SK-N-MC (cell line): ENCODE data around the gene SMURF1.

Source experiments
- DNase-seq: peaks from one replicate; pipeline ENCODE4 v3.0.0-alpha.2; 2011; ENCODE audit warnings: low read depth, low spot score
- H3K27ac ChIP-seq: fragments of 200-600 bp; sonication (generic); 2 replicates; pipeline ENCODE4 v1.5.1; 2016; ENCODE audit warnings: mixed run types
- H3K36me3 ChIP-seq: fragments of 200-600 bp; sonication (generic); 2 replicates; pipeline ENCODE4 v1.6.1; 2017; ENCODE audit warnings: antibody characterized with exemption, low read length, mixed read lengths; ENCODE audit not compliant: insufficient read depth
- H3K4me3 ChIP-seq: fragments of 200-600 bp; sonication (generic); 2 replicates; pipeline ENCODE4 v1.5.1; 2016
- H3K9ac ChIP-seq: fragments of 200-600 bp; sonication (generic); 2 replicates; pipeline ENCODE4 v1.8.0; 2017; ENCODE audit warnings: mixed run types, mixed read lengths; ENCODE audit not compliant: insufficient read length
- H3K9me3 ChIP-seq: fragments of 200-600 bp; sonication (generic); 2 replicates; pipeline ENCODE4 v1.6.1; 2017; ENCODE audit warnings: low read depth, mild to moderate bottlenecking, antibody characterized with exemption, low read length, moderate library complexity, mixed read lengths
- EZH2 ChIP-seq: fragments of 200-600 bp; sonication (generic); IDR thresholded peaks from one replicate; pipeline ENCODE4 v1.6.1; 2017; ENCODE audit warnings: antibody characterized with exemption
- FOXP2 ChIP-seq: optimal IDR thresholded peaks from 2 replicates; pipeline ENCODE3; 2011; ENCODE audit warnings: mild to moderate bottlenecking, moderate library complexity; ENCODE audit not compliant: insufficient read depth; ENCODE audit errors: extremely low read length, control extremely low read depth
- POLR2AphosphoS5 ChIP-seq: IDR thresholded peaks from 2 replicates; pipeline ENCODE4 v1.6.1; 2012; ENCODE audit warnings: mild to moderate bottlenecking, low read depth, low read length, borderline replicate concordance

Gene SMURF1

GRCh38 chr7:99137411-99138180 is 6.3 kb downstream of the SMURF1 start:
- peak overlapping the region; percentile 74 for H3K4me3 ChIP-seq
- 0 out of 2 replicates have a peak, but pooled peaks cover 11% of the 10 kb centered on the region for H3K36me3 ChIP-seq
- no peaks in the 10 kb centered on the region for H3K9me3 ChIP-seq
- no peak for DNase-seq
- peak overlapping the region; percentile 41 for H3K9ac ChIP-seq
- TF ChIP-seq POLR2AphosphoS5 (no peak), EZH2 (no peak), FOXP2 (no peak)
- H3K27ac ChIP-seq, result peak overlapping the region; percentile 88

GRCh38 chr7:99135938-99136337 is 8.0 kb downstream of the SMURF1 start:
- no peak overlapping the region for H3K4me3 ChIP-seq
- no peak for DNase-seq
- H3K9ac ChIP-seq, result no peak overlapping the region
- no peak overlapping the region for H3K27ac ChIP-seq
- no peak for TF ChIP-seq POLR2AphosphoS5
- 0 out of 2 replicates have a peak, but pooled peaks cover 2% of the 10 kb centered on the region for H3K36me3 ChIP-seq
- H3K9me3 ChIP-seq, result no peaks in the 10 kb centered on the region

GRCh38 chr7:99133766-99134564 is 9.9 kb downstream of the SMURF1 start:
- no peak for DNase-seq
- TF ChIP-seq FOXP2, result no peak
- TF ChIP-seq EZH2, result no peak
- no peak for TF ChIP-seq POLR2AphosphoS5
- no peaks in the 10 kb centered on the region for H3K36me3 ChIP-seq
- H3K9ac ChIP-seq, result no peak overlapping the region
- no peaks in the 10 kb centered on the region for H3K9me3 ChIP-seq
- no peak overlapping the region for H3K4me3 ChIP-seq
- H3K27ac ChIP-seq, result no peak overlapping the region

- Histone ChIP-seq H3K4me3 (no peak overlapping the region), H3K36me3 (no peaks in the 10 kb centered on the region), H3K27ac (peak overlapping the region; percentile 33; the same call in 1 of the 2 replicates), H3K9ac (no peak overlapping the region), H3K9me3 (no peaks in the 10 kb centered on the region)
- DNase-seq, result no peak
- TF ChIP-seq FOXP2 (no peak), POLR2AphosphoS5 (no peak), EZH2 (no peak)
Observed at GRCh38 chr7:99132595-99133321, 11.2 kb downstream of the SMURF1 start.

GRCh38 chr7:99131290-99131689 is 12.6 kb downstream of the SMURF1 start:
- Histone ChIP-seq H3K36me3 (no peaks in the 10 kb centered on the region), H3K4me3 (no peak overlapping the region), H3K9ac (no peak overlapping the region), H3K27ac (no peak overlapping the region), H3K9me3 (no peaks in the 10 kb centered on the region)
- TF ChIP-seq POLR2AphosphoS5 (no peak), FOXP2 (no peak), EZH2 (no peak)
- no peak for DNase-seq

GRCh38 chr7:99129536-99129935 is 14.4 kb downstream of the SMURF1 start:
- Histone ChIP-seq H3K4me3 (no peak overlapping the region), H3K36me3 (no peaks in the 10 kb centered on the region), H3K9me3 (no peaks in the 10 kb centered on the region), H3K9ac (no peak overlapping the region), H3K27ac (no peak overlapping the region)
- no peak for DNase-seq
- TF ChIP-seq POLR2AphosphoS5 (no peak), FOXP2 (no peak), EZH2 (no peak)

GRCh38 chr7:99129001-99129400 is 14.9 kb downstream of the SMURF1 start:
- H3K36me3 ChIP-seq, result no peaks in the 10 kb centered on the region
- H3K27ac ChIP-seq, result peak overlapping the region; percentile 43
- TF ChIP-seq FOXP2 (no peak), POLR2AphosphoS5 (no peak), EZH2 (no peak)
- H3K4me3 ChIP-seq, result no peak overlapping the region
- no peak overlapping the region for H3K9ac ChIP-seq
- no peaks in the 10 kb centered on the region for H3K9me3 ChIP-seq
- DNase-seq, result no peak
